Measurements from ENCODE around the gene RNU7-1. TPM values are rescaled to one million over a fixed set of nuclear protein-coding genes. Genes with fewer than 3 reads are reported as not detected.

Gene RNU7-1
- total and polyA plus RNA-seq, 9 of the 15 experiments (the other 6 are each of a cell fraction or from before 2014, with no cell fraction given): not detected

- Histone ChIP-seq H3K27me3 (ENCODE audit: control insufficient read depth in 2 of 2, insufficient read depth in 2 of 2, low read length in 2 of 2) (no peaks in the 10 kb centered on the region), H3K9ac (ENCODE audit: insufficient read depth in 1 of 2, low read depth in 2 of 2, low read length in 2 of 2) (peak within 1 kb of the TSS in 1 of 2 experiments; percentile 84; a peak in 3 of 4 replicates), H3K9me1 (ENCODE audit: control insufficient read depth, insufficient read depth, low read length) (peaks cover 6% of the 10 kb centered on the region), H3K4me3 (peak within 1 kb of the TSS; percentile 46), H2AFZ (ENCODE audit: low read depth, low read length) (peak within 1 kb of the TSS; percentile 59), H3K79me2 (ENCODE audit: control insufficient read depth, insufficient read depth, low read length) (peaks cover 19% of the 10 kb centered on the region), H4K20me1 (replicated peaks; ENCODE audit: control insufficient read depth, insufficient read depth, low read length) (no peaks in the 10 kb centered on the region), H3K9me3 (replicated peaks; ENCODE audit: control insufficient read depth, insufficient read depth, low read depth, low read length) (no peaks in the 10 kb centered on the region), H3K36me3 (ENCODE audit: control insufficient read depth, insufficient read depth, low read length) (peaks cover 13% of the 10 kb centered on the region; the same call in 2 of the 3 replicates), H3K27ac (ENCODE audit: extremely low read depth, low read depth, low read length) (no peak within 1 kb of the TSS; the same call in 2 of the 3 replicates), H3K4me2 (ENCODE audit: insufficient read depth, low read length) (peak within 1 kb of the TSS; percentile 76), H3K4me1 (replicated peaks in 1 of 2; ENCODE audit: control insufficient read depth in 2 of 2, insufficient read depth in 2 of 2, low read length in 2 of 2) (peaks cover 12 to 40% of the 10 kb centered on the region in 2 experiments; a peak in 4 of 5 replicates)
- intact Hi-C loops (cut with micrococcal nuclease): no loop called here
- ChIA-PET POLR2A (no interaction called here), CTCF (ENCODE audit: low intra/inter-chr PET ratio) (no interaction called here)
- FAIRE-seq (no peak), ATAC-seq (peak; percentile 79), DNase-seq (ENCODE audit: extremely low read depth in 1 of 4, low spot score in 3 of 4) (peak; percentile 44 to 56 (median 48))
- in situ Hi-C loops (cut with MboI): no loop called here
- WGBS (ENCODE audit: insufficient coverage, low coverage, missing lambda C conversion rate): 13% methylated on average over 3 of the region's 68 CpGs
- no TSS peak for BruUV-seq (replicated peaks)
- TF ChIP-seq RBFOX2 (IDR thresholded peaks at IDR 0.05; ENCODE audit: low read depth, low read length): peak; percentile 29; the same call in 1 of the 2 replicates
- peak; percentile 61 for TF ChIP-seq USF1 (CRISPR knock-in tag; IDR thresholded peaks at IDR 0.05)
- no peak for TF ChIP-seq PHTF2 (CRISPR knock-in tag; IDR thresholded peaks at IDR 0.05)
- TF ChIP-seq THRAP3 (IDR thresholded peaks at IDR 0.05; ENCODE audit: borderline replicate concordance): no peak
- TF ChIP-seq EP300 (IDR thresholded peaks at IDR 0.05; ENCODE audit: low read length): no peak
- peak; percentile 75; the same call in 1 of the 2 replicates for TF ChIP-seq ZBTB1 (CRISPR knock-in tag; IDR thresholded peaks at IDR 0.05; ENCODE audit: borderline replicate concordance, low read depth)
- no peak for TF ChIP-seq SREBF1 (IDR thresholded peaks at IDR 0.05; ENCODE audit: borderline replicate concordance, low read depth, low read length)
- no peak for TF ChIP-seq ZNF589 (CRISPR knock-in tag; IDR thresholded peaks at IDR 0.05; ENCODE audit: low read depth)
- no peak for TF ChIP-seq MTA2 (IDR thresholded peaks at IDR 0.05; ENCODE audit: low read depth)
- TF ChIP-seq MAX (CRISPR knock-in tag; IDR thresholded peaks at IDR 0.05): no peak
- 0 out of 2 replicates have a peak, but pooled peaks have one; percentile 20 for TF ChIP-seq GMEB1 (CRISPR knock-in tag; IDR thresholded peaks at IDR 0.05)
- TF ChIP-seq SRSF3 (IDR thresholded peaks at IDR 0.05; ENCODE audit: insufficient read depth, low read length): no peak
- TF ChIP-seq TFE3 (CRISPR knock-in tag; IDR thresholded peaks at IDR 0.05): no peak
- TF ChIP-seq OTX1 (CRISPR knock-in tag; IDR thresholded peaks at IDR 0.05): no peak
- TF ChIP-seq CXXC5 (CRISPR knock-in tag; IDR thresholded peaks at IDR 0.05): peak; percentile 27; the same call in 1 of the 2 replicates
- TF ChIP-seq NCOA1 (IDR thresholded peaks at IDR 0.05; ENCODE audit: low read depth): no peak
- TF ChIP-seq CREB5 (CRISPR knock-in tag; IDR thresholded peaks at IDR 0.05): no peak
Observed at GRCh38 chr12:6914246-6914946, 29.2 kb upstream of the RNU7-1 start, which contains the start of gene ENO2. Gene ENO2 (plus strand): TSS chr12:6914580. CDS start chr12:6915833, 1,253 bp downstream.

Data from K562 (cell line).